GM18907 (cell line): ENCODE measurements around the gene TOX2.
A peak's percentile ranks its signal among the peaks of the same experiment; 100 is the strongest.

Experiments
- ATAC-seq: cut with Tn5 transposase; IDR thresholded peaks from one replicate; pipeline ENCODE4 v1.9.1; 2021; ENCODE audit warnings: mild to moderate bottlenecking, moderate library complexity; ENCODE audit not compliant: unreplicated experiment

TOX2 gene

DNA sequence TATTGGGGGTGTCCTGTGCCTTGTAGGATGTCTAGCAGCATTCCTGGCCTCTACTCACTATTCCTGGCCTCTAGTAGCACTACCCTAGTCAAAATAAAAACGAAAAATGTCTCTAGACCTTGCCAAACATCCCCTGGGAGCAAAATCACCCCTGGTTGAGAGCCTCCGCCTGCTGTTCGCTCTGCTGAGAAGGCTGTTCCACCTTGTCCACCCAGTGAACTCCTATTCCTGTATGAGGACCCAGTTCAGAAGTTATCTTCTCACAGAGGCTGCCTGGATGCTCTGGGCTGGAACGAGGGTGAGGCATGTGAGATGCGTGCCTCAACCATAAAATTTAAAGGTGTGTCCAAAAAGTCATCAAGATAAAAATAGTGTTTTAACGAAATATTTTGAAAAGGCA, 101.9 kb downstream of the TOX2 start:
- no peak for ATAC-seq

DNA sequence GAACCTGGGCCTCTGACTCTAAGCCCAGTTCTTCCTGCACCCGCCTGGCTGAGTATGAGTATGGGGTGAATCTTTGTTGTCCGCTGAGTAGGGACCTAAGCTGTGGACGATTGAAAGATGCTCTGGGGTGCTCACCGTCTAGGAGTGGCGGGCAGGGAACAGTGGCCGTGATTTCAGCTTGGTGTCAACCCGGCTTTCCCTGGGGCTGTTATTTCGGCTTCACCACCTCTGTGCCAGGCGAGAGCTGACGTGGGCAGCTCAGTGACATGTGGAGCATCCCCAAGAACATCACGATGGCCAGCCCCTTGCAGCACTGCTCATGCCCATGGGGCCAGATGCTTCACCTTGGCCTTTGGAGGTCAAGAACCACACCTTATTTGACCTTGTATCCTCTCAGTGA, 102.6 kb downstream of the TOX2 start:
- ATAC-seq: no peak

DNA sequence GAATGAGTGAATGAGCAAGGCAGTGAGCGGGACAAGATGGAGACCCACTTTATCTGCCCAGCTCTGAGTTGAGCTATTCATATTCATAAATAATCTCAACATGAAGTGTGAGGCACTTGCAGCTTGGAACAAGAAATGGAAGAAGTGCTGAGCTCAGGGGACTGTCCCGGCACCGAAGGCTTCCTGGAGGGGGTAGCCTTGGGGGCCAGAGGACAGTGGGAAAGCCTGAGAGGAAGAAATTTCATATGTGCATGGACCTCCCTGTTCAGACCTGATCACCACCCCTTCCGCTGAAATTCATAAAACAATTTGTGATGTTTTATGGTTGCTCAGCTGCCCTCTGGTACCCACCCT, 103.2 kb downstream of the TOX2 start:
- ATAC-seq: no peak

- ATAC-seq: no peak
Measured at GRCh38 chr20:44018259-44018941, 103.7 kb downstream of the TOX2 start.

DNA sequence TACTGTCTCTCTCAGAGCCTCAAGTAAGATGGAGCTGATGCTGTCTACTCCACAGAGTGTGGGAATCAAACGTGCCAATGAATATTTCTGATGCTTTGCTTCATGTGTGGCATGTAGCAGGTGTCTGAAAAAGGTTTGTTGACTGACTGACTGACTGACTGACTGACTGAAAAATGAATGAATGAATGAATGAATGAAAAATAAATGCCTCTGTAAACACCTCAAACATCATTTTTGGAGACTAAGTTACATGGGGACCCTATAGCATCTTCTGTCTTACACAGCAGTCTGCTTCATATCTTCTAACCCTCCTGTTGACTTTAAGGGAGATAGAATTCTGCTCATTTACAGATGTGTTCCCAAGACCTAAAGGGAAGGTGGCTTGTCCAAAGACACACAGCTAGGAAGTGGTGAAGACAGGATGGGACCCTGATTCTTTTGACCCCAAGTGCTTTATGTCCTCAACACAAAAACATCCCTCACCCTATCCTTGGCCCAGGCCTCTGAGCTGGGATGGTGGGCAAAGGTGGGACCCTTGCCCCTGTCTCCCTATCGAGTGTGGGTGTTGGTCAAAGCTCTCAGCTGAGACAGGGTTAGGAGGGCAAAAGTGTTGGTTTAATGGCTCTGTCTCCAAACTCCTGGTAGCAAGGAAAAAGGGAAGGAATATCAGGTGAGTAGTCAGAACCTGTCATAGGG, 104.4 kb downstream of the TOX2 start:
- ATAC-seq: no peak

DNA sequence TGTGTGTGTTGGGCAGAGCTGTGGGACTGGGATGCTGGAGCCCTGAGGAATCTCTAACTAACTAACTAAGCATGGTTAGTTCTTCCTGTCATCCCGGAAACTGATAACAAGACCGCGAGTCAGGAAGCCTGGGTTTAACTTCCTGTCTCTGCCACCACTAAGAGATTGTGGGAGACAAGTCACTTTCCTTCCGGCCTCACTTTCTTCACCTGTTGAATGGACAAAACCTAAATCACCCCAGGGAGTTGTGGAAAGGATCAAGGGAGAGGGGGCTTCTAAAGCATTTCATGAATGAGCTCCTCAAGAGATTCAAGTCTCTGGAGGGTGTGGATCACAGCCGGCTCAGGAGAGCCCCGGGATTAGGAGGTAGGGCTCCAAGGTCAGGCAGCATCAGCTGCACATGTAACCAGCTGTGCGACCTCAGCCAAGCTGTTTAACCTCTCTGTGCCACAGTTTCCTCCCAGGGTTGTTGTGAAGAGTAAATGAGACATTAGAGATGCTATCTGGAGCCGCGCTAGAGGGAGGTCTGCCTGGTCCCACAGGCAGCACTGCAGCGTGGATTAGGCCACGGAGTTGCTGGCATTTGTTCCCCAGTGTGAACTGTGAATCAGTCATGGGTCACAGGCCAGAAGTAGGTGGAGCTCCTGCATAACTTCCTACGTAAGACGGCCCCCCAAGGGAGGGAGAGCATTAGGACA, 105.1 kb downstream of the TOX2 start:
- ATAC-seq: no peak

- no peak for ATAC-seq
Measured at GRCh38 chr20:44020406-44021148, 105.9 kb downstream of the TOX2 start.

DNA sequence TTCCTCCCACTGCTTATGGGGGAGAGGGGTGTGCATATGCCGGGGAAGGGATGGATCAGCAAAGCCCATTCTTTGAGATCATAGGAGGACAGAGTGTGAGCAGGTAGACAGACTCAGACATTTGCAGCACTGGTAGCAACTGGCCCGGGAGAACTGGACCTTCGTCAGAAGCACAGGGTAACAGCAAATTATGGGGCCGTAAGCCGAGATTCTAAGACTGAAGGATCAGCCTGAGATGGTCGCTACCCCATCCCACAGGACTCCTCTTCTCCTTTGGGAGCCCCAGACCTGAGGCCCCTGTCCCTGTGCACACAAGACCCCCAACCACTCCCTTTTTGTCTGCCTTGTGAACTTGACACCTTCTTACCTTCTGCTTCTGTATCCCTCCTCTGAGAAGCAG, 106.5 kb downstream of the TOX2 start:
- no peak for ATAC-seq

GRCh38 chr20:44021900-44022299, 107.2 kb downstream of the TOX2 start:
- ATAC-seq: no peak

GRCh38 chr20:44022464-44022863, 107.8 kb downstream of the TOX2 start:
- no peak for ATAC-seq

DNA sequence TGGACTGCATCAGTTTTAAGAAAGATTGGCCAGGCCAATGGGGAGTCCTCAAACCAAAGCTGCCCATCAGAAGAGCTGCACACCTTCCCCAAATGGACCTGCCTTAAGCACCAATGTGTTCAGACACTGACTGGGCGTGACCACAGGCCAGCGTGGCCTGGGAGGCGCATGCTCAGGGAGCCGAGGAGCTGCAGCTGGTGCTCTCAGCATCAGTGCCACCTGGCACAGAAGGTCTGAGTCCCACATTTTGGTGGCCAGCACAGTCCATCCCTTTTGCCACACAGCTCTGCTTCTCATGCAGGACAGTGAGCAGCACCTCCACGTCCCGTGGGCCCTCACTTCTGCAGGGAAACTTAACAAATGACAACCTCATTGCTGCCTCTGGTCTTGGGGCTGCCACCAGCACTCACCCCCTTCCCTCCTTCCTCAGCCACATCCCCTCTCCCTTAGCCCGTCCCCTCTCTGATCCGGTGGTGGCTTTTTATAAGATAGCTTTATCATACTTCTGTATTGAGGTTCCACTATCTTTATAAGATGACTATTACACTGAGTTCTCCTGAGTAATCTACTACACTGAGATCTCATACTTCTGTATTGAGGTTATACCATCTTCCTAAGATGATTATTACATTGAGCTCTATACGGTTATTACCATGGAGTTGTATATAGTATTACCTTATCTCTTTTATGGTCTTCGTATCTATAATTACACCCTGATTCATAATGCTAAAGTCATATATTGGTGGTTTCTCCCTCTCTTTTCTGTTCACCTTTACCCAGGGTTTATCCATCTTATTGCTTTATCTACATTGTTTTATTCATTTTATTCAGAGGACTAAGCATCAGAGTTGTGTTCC, 109.1 kb downstream of the TOX2 start:
- ATAC-seq: no peak

DNA sequence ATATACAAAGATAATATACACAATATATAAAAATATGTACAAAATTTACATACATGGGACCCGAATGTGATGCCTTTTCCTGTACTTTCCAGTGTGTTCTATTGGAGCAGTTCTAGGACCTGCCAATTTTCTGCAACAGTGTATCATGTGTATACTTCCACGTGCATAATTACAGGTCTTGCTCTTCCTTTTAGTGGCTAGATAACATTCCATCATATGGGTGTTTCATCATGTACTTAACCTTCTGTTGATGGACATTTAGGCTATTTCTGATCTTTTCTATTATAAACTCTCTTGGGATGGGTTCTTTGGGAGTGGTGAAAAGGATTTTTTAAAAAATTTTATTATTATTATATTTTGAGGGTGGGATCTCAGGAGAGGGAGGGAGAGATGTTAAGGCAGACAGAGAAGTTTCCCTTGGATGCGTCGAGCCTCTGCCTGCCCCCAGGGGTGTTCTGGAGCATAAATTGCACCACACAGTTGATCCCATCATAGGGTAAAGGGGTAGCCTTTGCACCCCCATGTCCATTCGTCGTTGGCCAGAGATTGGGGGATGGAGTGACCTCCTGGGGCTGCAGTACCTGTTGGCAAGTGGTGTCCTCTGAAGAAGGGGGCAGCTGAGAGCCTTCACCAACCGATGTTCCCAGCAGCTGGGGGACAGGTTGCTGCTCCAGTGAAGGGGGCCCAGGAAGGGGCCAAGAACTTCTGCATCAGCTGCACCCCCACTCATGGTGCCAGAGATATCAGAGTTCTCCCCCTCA, 110.3 kb downstream of the TOX2 start:
- no peak for ATAC-seq

DNA sequence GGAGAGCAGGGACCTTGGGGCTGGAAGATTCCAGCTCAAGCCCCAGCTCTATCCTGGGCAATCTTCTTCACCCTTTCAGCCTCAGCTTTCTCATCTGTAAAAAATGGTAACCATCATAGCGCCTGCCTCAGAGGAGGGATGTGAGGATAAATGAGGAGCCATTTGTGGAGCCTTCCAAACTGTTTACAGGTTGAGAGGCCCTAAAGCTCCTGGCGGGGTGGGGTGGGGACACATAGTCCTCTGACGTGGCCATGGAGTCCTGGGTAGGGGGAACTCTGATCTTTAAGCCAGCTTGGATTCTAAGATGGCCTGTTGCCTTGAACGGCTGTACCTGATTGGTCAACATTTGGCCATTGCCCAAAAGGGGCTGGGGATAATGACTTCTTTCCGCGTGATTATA, 111.1 kb downstream of the TOX2 start:
- no peak for ATAC-seq

- no peak for ATAC-seq
Measured at GRCh38 chr20:44026647-44027342, 112.1 kb downstream of the TOX2 start.

DNA sequence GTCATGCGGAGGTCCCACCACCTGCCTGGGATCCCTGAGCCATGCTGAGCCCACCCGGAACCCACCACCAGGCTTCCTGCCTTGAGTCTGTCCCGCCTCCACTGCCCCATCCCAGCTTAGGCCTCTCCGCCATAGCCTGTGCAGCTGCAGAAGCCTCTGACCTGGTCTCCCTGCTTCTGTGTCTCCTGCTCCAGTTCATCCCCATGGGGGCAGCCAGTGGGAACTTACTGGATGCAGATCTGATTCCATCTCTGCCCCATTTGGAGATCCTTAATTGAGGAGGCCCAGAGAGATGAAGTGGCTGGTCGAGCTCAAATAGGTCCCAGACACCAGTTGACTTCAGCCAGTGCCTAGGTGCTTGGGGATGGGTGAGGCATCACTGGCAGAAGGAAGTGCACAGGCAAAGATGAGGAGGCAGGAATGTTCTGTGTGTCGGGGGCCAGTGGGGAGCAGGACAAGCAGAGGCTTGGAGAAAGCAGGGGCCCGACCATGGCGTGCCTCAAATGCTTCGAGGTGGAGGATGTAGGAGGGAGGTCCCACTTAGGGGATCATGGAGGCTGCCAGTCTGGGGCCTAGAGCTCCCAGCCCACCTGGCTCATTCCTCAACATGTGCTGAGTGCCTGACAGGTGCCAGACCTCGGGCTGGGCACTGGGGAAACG, 112.8 kb downstream of the TOX2 start:
- no peak for ATAC-seq

DNA sequence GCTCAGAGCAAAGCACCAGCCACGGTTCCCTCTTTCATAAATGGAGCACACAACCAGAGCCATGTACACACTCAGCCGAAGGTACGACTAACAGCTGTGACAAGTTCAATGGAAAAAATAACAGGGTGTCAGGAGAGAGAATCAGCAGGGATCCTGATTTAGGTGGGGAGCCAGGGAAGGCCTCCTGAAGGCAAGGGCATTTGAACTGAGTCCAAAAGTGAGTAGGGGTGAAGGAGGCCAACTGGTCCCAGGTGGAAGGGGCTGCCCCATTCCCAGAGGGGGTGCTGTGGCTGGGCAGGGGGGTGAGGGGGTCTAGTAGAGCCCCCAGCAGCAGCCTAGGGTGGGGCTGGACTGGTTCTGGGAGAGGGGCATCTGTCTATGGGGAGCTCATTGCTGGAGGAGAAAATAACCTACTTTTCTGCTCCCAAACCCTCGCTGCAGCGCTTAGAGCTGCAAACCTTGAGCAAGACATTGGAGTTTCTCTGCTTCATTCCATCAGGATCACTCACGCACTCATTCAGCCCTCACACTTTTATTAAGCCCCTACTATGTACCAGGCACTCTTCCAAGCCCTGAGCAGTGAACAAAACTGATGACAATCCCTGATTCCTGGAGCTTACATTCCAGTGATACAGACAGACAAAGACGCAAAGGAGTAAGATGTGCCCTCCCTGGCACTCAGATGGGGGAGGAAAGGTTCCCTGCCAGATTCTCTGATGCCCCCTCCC, 113.5 kb downstream of the TOX2 start:
- no peak for ATAC-seq

DNA sequence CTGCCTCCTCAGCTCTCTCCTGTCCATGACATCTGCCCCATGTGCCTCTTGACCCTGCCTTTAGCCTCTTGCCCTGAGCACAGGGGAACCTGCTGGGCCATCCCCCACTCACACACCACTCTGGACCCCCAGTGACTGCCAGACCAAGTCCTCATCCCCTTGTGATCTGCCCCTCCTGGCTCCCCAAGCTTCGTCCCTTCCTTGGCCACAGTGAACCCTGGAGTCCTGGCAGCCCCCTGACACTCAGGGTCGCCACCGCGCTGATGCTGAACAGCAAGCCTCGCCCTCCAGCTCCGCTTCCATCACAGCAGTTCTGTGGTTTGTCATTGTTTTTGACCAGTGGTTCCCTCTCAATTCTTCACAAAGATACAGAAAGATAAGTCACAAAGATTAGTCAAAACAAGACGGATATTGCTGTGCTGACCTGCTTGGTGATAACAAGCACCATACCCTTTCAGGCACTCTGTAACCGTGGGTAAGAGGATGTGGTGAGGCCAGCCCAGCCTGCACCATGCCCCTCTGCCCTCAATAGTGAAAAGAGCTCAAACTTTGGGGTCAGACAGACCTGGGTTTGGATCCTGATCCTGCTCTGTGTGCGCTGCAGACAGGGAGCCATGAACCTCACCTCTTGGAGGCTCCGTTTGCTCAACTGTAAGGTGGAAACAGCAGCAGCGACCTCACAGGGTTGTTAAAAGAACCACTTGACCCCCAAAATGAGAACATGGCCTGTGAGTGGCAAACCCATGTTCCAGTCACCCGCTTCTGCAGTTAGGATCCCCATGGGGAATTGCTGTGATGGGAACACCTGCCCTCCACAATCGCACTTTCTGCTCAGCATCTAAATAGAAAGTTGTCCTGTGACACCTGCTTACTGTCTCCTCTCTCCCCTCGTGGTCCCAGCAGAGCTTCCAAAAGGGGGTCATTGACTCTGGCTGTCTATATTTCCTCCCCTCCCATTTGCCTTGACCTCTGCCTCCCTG, 114.5 kb downstream of the TOX2 start:
- peak; percentile 88 for ATAC-seq
